ENCODE measurements around the gene CPE.

The CPE gene

DNA sequence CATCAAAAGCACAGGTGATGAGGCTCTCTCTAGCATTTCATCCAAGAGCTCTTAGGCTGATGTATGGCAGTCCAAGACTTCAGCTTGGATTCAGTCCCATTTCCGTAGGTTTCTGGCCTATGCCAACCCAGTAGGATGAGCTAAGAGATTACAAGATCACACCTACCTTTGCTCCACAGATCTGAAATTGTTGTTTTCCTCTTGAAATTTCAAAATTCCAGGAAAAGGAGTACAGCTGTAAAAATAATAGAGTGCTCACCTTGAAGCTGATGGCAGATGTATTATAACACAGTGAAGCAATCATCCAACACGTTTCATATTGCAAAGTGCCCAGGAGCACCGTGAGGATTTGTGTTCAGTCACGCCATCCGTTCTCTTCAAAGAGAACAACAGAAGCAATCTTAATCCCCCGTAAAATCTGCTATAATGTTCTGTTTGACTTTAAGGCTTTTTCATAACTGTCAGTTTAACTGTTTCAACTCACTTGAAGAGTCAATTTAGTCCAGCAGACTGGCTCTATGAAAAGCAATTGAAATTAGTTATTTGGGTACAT, 137.5 kb downstream of the CPE start:
- no peak for DNase-seq

DNA sequence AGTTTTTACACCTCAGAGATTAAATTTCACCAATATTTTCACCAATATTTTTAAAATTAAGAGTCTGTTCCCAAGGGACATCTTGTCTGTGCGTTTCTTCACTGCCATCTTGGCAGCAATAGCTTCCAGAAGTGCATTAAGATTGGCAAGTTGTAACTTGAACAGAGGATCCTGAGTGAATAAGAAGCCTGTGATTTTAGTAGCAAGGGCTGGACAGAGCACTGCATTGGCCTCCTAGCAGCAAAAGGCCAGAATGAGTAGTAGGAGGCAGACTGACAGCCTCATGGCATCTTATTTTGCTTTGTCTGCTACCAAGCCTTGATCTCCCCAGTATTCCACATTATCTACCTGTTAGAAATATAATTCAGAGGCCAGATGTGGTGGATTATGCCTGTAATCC, 138.4 kb downstream of the CPE start:
- no peak for DNase-seq

DNA sequence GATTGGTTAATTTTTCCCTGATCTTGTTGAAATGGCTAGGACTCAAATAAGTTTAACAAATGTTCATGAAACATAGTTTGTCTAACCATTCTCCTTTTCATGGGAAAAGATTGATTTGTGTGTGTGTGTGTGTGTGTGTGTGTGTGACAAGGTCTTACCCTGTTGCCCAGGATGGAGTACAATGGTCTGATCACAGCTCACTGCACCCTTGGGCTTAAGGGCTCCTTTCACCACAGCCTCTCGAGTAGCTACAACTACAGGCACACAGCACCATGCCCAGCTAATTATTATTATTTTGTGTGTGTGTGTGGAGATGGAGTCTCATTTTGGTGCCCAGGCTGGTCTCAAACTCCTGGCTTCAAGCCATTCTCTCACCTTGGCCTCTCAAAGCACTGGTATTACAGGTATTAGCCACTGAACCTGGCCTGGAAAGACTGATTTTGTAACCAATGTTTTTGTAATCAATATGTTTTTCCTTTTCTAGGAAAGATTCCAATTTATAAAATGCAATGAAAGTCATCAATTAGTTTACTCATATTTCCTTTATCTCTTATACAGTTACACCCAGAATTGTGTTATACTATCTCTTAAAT, 139.3 kb downstream of the CPE start:
- DNase-seq = no peak

DNA sequence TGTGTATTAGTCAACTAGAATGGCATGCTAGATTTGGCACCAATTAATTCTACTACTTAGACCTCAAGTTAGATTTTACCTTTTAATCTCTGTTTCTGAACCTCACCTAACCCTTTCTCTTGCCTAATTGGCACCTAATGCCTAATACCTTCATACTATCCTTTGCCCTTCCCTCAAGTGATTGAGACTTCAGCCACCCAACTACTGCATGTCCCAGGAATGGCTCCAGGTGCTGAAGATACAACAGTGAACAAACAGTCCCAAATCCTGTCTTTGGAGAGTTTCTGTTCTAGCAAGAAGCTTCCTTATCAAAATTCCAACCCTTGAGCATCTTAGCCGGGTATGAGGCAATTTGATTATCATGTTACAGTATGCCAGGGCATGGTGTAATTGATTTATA, 139.9 kb downstream of the CPE start:
- no peak for DNase-seq

DNA sequence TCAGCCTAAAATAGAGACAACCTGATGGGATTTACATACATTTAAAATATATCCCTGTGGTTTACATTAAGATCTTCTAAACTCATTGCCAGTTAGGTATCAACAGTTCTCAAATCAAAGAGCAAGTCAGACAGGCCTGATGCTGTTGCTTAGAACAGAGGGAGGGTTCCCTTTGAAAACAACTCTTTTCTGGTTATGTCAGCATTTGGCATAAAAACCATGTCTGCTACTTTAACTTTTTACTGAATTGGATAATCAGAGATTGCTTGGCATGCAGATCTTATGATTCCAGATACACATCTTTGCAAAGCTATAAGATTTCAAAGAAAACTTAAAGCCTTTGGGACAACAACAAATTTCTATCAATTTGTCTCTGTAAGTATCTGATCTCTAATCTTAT, 140.8 kb downstream of the CPE start:
- no peak for DNase-seq

DNA sequence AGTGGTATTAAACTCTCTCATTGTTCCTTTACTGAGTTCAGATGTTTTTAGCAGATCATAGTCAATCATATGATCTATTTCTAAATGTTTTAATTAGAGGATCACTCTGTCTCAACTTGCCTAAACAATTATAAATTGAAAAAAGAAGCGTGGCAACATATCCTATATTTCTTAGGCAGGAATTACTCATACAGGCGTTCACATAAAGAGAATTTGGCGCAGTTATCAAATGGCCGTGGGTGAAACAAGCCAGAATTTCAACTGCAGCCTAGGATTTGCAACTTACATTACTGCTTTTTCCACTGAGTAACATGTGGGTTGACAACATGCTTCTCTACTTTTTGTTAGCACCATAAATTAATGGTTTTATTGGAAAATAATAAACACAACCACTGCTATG, 141.3 kb downstream of the CPE start:
- DNase-seq = no peak

DNA sequence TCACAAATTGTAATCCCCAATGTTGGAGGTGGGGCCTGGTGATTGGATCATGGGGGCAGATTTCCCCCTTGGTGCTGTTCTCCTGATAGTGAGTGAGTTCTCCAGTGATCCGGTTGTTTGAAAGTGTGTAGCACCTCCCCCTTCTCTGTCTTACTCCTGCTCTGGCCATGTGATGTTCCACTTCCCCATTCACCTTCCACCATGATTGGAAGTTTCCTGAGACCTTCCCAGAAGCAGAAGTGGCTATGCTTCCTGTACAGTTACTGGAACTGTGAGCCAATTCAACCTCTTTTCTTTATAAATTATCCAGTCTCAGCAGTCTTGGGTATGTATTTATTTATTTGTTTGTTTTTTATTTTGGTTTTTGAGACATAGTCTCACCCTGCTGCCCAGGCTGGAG, 143.2 kb downstream of the CPE start:
- DNase-seq = no peak

DNA sequence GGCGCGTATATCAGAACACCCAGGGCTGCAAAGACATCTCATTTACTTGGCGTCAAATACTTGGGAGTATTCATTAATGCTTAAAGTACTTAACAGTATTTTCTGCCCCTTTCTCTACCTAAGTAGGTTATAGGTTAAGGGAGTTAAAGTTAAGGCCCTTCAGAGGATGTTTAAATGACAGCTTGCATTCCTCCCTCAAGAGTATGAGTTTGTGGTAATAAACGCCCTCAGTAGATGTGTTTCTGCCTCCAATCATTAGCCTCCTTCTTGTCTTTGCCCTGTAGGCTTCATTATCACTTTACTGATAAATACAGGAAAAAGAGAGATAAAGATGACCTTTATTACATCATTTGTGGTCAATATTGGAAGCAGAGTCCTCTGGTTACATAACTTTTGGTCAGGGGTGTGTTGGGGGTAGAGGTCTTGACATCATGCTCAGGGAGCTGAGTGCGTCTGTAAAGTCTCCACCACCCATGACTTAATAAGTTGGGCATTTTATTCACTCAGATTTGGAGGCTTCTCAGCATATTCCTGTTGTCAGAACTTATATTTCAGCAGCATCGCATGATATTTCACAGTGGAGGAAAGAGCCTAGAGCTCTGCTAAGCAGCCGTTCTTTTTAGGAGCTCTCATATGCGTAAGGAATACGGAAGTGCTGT, 145.9 kb downstream of the CPE start:
- DNase-seq = no peak

DNA sequence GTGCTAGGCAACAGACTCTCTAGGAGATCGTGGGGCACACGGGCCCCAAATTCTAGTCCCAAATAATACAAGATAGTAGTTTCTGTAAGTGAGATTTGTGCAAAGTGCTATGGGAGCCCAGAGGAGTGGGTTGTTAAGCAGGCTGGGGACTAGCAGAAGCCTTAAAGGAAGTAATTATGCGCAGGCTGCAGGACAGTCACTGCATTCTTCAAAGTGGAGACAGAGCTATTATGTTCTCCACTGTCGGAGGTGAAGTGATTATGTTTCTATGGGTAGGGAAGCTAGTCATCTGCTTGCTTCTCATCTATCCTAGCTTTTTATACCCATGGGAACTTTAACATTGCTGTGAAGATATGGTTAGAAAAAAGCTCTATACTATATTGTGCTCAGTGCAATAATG, 154.2 kb downstream of the CPE start:
- DNase-seq = no peak

DNA sequence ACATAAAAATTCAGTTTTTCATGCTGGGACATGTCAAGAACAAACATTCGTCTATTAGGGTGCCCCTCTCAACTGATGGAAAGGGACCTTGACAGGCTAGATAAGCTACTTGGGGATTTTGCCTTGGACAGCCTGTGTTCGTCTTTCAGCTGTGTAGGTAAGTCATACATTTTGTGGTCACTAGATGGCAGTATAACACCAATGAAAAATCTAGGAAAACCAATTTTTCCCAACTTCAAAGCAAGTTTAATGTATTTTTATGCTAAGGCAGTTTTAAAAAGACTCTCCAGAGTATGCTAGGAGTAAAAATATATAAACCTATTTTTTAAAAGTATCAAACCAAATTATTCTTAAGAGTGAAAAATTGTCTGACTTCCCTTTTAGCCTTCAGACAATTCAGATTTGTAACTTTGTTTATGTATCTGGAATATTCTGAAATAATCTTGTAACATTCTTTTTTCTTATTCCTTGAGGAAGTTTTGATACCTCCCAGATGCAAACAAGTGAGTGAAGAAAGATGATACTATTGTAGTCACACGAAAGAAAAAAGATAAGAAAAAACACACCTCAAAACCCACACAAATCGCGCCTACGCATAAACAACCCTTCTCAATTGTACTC, 158.3 kb downstream of the CPE start:
- peak; percentile 23 for DNase-seq

DNA sequence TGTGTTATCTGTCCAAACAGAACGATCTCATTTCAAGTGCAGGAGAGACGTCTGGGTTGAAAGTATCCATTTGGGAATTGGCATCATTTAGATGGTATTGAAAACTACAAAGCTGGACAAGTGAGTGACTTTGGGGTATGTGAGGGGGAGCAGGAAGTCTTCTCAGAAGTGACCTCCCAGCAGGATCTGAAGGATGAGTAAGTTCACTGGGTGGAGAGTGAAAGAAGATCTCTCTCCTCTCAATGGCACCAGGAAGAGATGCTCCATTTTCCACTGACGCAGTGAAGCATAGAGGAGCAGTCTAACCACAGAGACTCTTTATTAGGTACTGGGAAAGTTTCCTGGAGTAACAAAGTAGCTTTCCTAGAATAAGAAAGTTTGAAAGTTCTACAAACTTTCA, 161.0 kb downstream of the CPE start:
- DNase-seq = no peak

DNA sequence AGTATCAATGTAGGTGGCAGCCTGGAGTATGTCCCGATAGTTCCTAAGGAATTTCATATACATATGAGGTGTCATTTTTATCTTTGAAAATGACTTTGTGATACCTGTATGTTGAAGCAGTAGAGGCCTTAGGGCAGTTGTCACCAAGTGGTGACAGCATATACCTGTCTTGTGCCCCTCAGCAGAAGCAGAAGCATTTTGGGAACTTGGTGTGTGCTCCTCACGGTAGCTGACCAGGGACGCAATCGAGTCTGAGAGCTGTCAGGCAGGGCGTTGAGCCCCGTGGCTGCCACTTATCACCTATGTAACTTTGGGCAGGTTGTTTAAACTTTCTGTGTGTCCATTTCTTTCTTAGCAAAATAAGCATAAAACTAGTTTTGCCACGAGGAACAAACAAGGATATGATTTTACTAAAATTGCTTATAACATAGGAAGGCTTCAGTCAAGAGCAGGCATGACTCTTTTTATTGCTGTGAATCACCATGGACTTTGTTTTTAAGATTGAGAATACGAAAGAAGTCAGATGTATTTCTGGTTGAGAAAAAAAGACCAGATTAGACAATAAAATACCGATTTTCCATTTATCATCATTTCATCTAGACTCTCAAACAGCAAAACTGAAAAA, 161.5 kb downstream of the CPE start:
- DNase-seq = no peak

DNA sequence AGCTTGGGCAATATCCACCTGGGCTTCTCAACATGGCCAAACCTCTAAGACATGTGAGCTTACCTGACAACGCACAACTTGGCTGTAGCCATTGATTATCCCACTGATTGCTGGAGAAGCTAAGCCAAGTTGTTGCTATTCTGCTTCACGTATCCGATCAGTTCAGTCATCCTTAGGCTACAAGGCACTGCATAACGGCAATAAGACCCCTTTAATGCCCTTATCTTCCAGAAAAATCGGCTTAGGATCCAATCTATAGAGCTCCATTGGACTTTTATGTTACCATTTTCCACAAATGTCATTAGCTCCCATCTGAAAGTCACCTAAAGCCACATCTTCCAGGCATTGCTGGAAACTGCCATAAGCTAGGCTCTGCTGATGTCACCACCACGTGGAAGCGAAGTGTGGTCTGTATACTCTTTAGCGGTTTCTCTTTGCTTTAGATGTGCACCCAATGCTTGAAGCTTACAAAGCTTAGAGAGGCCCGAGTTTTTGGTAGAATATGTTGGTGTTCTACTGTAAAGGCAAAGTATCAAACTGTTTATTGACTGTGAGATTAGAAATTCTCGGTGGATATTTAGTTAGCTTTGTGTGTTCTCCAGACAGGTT, 163.1 kb downstream of the CPE start:
- DNase-seq = no peak

DNA sequence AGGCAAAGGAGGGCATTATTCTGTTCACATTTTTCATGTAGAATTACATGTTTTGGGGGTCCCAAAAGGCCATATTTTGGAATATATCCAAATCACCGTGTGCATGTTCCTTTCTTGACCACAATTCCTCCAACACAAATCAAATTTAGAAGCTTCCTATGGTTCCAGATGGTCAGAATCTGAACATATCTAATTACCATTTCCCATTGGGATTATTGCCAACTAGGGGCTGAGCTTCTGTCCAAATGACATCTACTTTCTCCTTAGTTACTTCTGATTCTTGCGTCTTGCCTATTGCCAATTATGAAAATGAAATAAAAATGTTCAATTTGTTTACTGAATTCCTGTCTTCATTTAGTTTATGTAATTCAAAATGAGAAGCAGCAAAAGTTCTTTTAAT, 163.7 kb downstream of the CPE start:
- DNase-seq = no peak
